ENCODE results near the gene ITGA1.

ITGA1 gene

DNA sequence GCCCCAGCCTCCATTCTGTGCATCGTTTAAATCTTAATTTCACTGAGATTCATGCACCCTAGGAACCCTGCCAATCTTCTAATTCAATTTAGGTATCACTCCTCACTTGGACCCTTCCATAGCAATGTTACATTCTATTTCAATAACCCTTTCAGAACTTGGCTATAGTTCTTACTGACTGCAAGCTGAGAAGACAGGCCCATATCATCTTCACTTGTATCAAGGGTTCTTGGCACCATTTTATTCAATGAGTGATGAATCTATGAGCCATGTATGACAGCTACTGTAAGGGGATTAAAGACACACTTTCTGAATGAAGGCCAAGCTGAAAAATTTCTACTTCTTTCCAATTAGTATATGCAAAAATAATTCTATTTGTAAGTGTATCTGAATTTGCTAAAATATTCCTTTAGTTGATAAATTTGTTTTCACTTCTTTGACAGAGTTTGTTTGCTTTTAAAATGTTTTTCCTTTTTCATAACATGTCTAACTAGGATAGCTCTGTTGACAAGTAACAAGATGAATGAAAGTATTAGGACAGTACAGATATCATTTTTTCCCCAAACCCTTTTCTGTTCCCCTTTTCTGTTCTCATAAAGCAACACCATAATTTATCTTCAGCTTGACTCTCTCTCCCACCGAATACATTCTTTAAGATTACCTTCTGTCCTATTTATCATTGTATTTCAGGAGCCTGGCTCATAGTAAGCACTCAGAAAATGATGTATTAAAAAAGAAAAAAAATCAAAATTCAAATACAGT is 211.0 kb downstream of the ITGA1 start:
- DNase-seq (ENCODE audit: low read depth in 2 of 2), result no peak

DNA sequence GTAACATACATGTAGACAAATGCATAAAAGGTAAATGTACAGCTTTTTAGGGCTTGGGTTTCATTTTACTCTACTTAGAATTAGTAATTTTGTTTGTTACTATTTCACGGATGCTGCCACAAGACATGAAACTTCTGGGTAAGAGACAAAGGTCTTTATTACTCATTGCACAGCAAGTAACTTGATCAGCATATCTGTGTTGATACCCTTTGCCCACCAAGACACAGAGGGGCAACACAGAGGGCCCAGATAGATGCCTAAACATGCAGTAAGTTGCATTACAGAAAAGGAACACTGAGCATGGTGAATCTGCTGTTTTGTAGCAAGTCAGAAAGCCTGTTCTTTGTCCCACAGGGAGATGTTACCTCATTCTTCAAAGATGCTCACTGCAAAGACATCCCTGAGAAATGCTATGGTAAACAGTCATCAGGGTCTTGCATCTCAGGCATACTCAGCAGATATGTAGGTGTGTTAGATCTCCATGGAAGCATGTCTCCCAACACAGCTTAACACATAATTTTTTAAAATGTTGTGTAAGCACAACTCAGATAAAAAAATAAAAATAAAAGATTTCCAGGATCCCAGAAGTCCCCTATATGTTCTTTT is 211.7 kb downstream of the ITGA1 start:
- no peak for DNase-seq (ENCODE audit: low read depth in 2 of 2)

DNA sequence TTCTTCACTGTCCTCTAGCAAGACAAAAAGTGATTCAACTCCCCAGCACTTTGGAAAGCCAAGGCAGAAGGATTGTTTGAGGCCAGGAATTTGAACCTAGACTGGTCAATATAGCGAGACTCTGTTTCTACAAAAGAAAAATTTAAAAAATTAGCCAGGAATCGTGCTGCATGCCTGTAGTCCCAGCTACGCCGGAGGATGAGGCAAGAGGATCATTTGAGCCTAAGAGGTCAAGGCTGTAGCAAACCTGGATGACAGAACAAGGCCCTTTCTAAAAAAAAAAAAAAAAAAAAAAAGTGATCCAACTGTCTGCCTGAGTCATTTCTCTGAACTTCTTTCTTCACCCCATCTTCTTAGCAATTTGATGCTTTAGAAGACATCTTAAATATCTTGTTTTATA is 213.8 kb downstream of the ITGA1 start:
- no peak for DNase-seq (ENCODE audit: low read depth in 2 of 2)

- no peak for DNase-seq (ENCODE audit: low read depth in 2 of 2)
Measured at GRCh38 chr5:53002491-53002890, 214.8 kb downstream of the ITGA1 start.

GRCh38 chr5:53003144-53003543 is 215.4 kb downstream of the ITGA1 start:
- DNase-seq (ENCODE audit: low read depth in 2 of 2), result no peak

- DNase-seq (ENCODE audit: low read depth in 2 of 2), result no peak
Measured at GRCh38 chr5:53006911-53007890, 219.5 kb downstream of the ITGA1 start.

DNA sequence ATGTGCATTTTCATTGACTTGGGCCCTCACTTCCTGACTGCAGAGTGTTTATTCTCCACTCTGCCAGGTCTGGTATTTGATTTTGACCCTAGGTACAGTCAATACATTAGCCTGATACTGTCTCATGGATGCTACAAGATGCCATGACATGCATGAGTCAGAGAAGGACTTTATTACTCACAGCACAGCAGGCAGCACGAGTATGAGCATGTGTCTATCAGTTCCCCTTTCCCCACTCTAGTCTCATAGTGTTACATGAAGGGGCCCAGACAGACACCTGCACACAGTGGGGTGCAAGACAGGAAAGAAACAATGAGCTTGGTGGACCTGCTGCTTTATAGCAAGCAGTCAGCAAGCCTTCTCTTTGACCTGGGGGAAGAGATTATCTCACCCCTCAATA is 221.0 kb downstream of the ITGA1 start:
- DNase-seq (ENCODE audit: low read depth in 2 of 2), result peak in 1 of 2 donors; percentile 8

Data from activated CD4-positive, alpha-beta T cell treated with anti-CD3 and anti-CD28 coated beads for 24 hours (primary cell).